HUDEP-2 (cell line): ENCODE results near the gene SDHA.
"Not testable (repeated sequence)": the region's sequence is repeated elsewhere in the genome, so short reads cannot be mapped to it uniquely, and the experiment has no call there.

Experiments
- DNase-seq, 76 experiments: peaks; one replicate each; lab custom pipeline; 2025; ENCODE audit not compliant: unreplicated experiment in 76 of 76; lab: John Stamatoyannopoulos, UW

The SDHA gene

DNA sequence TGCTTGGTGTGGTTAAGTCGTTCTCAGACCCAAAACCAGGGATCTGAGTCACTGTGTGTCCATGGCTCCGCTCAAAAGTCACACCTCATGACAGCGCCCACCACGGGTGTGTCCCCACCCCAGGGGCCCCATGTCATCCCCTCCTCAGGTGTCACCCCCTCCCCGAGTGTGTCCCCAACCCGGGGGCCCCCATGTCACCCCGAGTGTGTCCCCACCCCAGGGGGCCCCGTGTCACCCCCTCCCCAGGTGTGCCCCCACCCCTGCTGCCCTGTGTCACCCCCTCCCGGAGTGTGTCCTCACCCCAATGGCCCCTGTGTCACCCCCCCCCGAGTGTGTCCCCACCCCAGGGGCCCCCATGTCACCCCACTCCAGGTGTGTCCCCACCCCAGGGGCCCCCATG, 21.8 kb upstream of the SDHA start:
- no peak for DNase-seq

DNA sequence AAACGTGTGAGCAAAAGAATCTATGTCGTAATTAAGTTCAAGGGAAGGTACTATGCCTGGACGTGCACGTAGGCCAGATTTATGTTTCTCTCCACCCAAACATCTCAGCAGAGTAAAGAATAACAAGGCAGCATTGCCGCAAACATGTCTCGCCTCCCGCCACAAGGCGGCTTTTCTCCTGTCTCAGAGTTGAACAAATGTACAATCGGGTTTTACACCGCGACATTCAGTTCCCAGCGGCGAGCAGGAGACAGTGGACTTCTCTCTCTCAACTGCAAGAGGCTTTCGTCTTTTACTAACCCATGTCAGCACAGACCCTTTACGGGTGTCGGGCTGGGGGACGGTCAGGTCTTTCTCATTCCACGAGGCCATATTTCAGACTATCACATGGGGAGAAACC, 21.1 kb upstream of the SDHA start:
- not testable (repeated sequence) for DNase-seq

DNA sequence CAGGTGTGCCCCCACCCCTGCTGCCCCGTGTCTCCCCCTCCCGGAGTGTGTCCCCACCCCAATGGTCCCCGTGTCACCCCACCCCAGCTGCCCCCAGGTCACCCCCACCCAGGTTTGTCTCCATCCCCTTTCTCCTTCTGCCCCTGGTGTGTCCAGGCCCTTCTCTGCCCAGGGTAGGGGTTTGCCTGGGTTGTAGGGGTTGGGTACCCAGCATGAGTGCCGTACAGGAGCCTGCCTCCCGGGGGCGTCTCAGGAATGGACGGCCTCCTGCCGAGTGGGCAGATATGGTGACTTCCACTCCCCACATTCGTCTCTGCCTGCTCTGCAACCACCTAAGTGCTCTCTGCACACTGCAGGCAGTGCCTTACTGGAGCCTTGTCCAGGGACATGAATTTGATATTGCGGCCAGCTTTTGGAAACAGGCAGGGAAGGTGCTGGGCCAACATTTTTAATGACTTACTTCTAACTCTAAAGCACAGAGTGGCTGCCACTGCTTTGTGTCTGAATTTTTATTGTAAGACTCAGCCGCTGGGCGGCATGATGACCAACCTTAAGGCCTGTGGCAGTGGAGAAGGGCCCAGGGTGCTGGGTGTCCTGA, 20.1 kb upstream of the SDHA start:
- DNase-seq = no peak

DNA sequence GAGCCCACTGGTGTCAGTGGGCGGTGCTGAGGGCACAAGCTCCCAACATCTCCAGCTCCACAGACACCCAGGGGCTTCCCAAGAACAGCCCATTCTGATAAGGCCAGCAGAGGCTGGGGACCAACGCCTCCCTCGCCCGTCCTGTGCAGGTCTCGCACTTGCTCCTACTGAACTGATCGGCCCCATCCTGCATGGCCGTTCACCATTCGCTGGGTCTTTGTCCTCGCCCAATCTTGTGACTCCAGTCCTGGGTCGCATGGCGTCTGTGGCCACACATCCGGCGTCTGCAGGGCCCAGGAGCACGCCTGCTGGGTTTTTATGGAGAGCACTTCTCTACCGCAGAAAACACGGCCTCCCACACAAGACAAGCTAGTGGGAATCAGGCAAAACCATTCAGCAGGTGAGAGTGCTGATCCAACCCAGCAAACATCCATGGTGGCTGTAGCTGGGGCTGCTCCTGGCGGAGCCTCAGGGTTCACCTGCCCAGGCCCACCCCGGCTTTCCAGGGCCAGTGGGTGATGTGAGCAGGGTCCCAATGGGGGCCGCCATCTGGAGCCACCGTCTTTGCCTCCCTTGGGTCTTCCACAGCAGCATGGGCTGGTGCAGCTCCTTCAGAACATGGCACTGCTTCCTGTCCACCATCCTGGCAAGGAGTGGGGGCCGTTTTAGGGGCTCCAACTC, 19.5 kb upstream of the SDHA start:
- no peak for DNase-seq

DNA sequence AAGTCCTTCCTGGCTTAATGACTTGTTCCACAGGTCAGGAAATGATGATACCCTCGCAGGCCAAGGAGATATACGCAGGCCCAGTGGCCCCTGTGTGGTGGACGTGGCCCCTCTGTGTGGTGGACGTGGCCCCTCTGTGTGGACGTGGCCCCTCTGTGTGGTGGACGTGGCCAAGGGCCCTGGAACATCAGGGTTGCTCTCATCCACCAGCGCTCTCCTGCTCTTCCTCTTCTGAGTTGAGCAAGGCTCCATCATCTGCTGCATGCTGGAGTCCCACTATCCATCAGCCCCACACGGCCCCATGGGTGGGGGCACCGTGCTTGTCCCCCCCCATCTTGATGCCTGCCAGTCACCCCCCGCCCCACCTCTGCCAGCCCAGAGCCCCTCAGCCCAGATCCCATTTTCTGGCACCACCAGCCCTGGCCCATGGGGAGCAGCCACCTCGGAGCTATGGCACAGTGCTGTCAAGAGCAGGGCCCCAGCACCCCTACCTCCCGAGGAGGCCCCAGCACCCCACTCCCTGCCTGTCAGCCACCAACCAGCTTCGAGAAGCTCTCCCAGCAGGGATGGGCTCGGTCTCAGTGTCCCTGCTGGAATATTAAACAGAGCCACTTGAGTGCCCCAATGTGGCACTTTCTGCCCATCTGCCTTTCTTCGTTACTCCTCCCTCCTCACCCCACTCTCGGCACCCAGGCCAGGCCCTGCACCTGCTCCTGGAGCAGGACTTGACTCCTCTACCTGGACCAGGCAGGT, 18.7 kb upstream of the SDHA start:
- no peak for DNase-seq

DNA sequence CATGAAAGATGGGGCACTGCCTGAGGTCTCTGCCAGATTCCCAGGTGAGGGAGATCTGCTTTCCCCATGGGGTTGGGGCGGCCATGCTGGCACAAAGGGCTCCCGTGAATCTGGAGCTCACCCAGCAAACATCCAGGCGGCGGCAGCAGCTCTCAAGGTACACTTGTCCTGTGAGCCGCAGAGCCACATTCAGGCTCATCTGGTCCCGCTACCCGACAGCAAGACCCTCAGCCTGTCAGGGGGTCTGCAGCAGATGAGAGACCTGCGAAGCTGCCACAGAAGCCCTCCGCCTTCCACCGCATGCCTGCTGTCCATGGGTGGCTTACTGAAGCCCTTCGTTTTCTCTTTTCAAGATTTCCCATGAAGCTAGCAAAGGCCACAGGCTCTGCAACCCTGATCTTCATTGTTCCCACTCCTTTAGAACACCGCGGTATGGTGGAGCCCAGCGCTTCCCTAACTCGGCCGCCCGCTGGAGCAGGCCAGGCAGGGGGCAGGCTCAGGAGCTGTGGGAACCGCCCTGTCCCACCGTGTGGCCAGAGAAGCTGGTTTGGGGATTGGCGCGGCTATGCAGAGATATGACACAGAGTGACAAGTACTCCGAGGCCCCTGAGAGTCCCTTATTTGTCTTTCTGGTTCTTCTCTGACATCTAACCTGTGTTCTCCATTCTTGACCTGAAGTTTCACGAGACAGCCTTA, 18.0 kb upstream of the SDHA start:
- DNase-seq = no peak

DNA sequence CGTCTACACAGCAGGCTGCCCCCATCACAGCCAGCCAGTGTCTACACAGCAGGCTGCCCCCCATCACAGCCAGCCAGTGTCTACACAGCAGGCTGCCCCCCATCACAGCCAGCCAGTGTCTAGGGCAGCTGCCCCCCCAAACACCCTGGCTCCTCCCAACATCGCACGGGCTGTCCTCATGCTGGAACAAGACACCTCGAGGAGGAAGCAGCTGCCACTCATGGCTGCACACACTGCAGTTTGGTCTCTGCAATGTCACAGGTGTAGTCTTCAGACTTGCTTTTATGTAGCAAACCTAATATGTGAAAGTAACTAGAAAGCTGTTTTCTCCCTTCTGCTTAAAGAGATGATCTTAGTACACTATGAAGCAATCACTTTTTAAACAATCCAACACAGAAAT, 17.1 kb upstream of the SDHA start:
- DNase-seq = no peak

DNA sequence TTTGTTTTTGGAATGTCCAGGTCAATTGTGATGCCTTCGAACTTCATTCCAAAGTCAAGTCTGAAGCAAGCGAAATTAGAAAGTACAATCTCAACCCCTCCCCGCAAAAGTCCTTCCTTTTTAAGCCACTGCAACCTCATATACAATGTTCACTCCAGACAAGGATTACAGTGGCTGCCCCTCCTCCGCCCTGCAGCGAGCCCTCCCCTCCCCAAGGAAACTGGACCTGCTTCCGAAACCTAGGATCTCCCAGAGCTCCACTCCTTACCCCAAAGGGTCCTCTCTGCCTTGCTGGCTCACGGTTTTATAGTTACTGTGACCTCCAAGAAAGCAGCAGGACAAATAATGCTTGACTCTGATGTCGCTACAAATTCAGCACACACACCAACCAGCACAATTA, 16.4 kb upstream of the SDHA start:
- DNase-seq = no peak

DNA sequence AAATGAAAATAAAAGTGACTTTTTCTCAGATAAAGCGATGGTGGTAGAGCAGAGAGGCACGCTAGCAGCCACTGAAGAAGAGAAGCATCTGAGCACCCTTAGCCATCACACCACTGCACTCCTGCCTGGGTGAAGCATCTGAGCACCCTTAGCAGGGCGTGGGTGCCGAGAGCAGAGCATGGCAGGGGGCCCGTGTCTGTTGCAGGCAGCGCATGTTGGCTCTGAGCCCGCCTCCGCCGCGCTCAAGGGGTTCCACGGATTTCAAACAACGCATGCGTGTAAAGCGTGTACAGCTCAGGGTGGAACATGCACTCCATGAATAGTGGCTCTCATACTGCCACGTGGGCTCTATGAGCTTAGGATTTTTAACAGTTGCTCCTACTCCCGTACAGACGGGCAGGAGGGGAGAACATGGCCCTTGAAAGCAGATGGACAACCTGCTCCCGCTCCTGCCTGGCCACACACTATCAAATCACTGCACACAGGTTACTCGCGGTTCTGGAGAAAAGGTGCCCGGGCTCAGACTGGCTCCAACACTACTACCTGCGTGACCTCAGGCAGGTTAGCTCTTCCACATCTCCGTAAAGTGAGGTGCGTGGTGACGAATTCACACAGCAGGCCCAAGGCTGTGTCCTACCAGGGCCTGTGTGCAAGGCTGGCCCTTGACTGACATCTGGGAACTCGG, 14.7 kb upstream of the SDHA start:
- no peak for DNase-seq

DNA sequence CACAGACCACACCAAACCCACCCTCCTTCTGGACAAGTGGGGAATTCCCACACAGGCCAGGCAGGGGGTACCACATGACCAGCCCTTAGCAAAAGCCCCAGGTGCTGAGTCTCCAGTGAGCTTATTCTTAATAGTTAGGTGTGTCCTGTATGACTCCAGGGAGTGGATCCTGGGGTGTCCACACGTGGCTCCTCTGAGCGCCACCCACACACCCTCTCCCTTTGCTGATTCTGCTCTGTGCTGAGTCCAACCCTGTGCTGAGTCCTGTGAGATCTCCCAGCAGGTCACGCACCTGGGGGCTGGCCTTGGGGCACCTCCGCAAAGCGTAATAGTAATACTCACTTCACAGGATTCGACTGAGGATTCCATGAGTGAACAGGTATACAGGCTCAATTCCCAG, 14.1 kb upstream of the SDHA start:
- no peak for DNase-seq

DNA sequence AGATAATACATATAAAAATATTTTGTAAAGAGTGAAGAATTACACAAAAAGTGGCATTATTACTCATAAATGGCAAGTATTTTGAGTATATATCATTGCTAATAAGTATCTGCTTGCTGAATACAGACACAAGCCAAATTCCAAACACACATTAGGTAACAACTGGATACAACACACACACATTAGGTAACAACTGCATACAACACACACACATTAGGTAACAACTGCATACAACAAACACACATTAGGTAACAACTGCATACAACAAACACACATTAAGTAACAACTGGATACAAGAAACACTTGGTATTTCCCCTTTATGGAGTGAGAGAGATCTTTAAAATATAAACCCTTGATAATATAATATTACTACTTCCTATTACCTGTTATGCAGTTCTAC, 13.7 kb upstream of the SDHA start:
- no peak for DNase-seq

DNA sequence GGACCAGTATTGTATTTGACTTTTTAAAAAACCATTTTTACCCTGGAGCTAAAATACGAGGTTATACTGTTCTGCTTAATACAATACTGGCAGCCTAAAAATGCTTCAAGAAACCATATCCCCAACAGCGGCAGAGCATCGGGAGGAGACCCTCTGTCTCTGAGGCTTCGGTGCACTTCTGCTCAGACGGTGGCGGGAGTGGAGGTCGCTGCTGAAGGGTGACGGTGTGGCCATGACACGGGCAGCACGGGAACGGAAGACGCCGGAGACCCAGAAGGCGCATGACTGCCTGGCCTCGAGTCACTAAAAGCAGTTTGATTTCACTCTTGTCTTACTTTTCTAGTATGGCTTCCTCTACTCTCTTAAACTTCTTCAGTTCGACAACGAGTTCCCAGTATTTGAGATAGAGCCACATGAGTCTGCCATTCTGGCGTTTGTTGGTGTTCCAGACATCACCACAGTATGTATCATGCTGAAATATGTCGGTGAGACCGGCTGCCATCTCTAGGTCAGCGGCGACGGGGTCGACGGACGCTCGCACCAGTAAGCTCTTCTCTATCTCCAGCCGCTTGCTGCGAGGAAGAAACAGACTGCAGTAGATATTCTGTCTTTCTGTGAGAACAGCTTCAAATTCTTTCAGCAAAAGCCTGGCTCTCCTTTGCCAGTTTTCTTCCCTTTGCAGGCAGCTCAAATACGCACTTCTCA, 13.0 kb upstream of the SDHA start:
- DNase-seq = no peak

DNA sequence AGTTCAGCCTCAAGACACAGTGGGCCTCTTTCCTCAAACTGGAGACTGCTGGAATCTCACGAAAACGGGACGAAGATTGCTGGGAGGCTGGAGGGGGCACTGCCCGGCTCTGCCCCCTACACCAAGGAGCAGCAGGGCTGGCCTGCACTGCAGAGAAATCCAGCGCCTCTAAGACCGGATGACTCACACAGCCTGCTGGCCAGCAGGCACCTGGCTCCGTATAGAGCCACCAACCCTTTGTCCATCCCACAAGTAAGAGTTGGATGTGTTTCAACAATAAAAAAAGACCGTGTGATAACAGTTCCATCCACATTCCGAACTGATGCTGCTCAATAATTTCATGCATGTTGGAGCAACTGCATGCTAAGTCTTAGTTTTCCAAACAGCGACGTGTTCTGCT, 11.7 kb upstream of the SDHA start:
- no peak for DNase-seq

DNA sequence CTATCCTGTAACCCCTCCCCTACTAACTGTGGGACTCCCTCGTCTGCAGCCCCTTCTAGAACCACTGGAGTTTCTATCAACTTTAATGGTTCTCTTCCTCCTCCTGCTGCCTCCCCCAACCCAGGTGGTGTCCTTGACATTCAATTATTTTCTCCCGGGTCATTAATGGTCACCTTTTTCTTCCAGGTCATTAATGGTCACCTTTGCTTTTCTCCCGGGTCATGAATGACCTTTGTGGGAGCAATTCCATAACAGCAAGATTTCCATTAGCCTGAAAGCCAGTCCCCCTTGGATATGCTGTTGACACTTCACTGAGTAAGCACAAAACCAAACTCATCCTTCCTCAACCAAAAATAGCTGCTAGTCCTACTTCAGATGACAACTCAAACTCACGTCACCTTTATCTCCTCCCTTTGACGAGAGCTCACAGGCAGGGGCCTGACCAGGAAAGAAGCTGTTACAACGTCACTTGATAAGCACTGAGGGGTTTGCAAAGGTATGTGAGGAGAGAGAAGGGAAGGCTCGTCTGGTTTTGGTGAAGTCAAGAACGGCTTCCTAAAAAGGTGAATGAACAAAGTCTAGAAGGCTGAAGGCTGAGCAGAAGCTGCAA, 11.1 kb upstream of the SDHA start:
- no peak for DNase-seq

DNA sequence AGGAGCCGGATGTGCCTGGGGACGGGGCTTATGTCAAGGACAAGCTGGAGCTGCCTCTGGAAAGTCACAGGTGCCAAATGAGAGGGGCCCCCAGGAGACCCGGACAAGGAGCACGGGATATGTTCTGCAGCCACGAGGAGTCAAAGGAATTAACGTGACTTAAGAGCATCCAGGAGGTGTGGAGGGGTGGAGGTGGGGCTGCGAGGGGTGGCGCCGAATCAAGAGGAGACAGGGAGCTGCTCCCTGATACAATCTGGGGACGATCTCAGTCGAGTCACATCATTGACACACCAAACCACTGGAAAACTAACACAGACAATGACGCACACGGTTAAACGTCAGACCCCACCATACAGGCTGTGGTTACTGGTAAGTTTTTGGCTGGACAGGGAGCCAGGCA, 10.5 kb upstream of the SDHA start:
- DNase-seq = no peak

DNA sequence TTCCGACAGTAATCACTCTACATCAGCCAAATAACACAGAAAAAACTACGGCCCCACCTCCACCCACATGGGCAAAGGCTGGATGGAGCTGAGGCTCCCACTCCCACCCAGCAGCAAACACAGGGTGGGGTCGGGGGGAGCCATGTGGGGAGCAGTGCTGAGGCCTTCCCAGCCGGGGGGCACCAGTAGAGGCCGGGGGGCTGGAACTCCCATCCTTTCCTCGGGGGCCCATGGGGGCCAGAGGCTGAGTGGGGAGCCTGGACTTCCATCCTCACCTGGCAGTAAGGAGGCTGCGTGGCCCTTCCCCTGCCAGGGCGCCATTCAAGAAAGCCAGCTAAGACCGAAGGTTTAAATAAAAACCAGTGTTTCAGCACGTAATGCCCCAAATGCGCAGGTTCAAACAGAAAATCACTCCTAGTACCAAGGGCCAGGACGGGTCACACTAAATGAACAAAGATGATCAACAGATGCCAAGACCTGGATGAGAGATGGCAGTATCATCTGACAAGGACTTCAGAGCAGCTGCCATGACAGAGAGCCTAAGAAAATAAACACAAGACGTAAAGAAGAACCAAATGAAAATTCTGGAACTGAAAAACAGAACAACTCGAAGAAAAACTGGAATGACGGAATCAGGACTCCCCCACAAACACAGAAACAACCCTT, 9.5 kb upstream of the SDHA start:
- DNase-seq = no peak

DNA sequence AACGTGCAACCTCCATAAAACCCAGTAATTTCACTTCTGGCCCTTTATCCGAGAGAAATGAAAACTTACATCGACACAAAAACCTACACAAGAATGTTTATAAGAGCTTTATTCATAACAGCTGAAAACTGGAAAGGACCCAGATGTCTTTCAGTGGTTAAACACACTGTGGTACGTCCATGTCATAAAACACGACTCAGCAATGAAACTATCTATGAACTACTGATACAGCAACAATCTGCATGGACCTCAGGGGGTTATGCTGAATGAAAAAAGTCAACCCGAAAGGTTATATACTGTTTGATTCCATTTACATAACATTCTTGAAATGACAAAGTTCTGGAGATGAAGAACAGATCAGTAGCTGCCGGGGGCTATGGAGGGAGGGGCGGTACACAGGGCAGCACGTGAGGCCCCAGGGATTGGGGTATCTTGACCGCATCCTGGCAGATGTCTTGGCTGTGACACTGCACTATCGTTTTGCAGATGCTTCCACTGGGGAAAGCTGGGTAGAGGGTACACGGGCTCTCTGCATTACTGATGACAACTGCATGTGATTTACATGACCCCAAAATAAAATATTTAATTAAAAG, 4.2 kb upstream of the SDHA start:
- no peak for DNase-seq

DNA sequence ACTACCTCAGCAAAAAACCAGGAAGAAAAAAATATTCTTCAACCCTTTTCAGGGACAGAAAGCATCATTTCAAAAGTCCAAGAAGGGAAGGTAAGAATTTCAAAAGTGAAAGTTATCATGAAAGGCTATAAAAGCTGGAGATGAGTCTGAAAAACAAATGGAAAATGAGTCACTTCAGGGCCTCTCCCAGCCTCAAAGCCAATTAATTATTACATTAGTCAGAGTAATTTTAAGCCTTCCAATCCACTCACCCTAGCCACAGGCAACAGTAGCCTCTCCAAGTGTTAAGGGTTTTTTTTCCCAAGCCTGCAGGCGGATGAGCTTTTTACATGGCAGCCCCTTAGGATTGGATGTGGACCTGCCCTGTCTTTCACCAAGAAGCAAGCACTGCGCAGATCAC, 2.9 kb upstream of the SDHA start:
- DNase-seq = not testable (repeated sequence)

DNA sequence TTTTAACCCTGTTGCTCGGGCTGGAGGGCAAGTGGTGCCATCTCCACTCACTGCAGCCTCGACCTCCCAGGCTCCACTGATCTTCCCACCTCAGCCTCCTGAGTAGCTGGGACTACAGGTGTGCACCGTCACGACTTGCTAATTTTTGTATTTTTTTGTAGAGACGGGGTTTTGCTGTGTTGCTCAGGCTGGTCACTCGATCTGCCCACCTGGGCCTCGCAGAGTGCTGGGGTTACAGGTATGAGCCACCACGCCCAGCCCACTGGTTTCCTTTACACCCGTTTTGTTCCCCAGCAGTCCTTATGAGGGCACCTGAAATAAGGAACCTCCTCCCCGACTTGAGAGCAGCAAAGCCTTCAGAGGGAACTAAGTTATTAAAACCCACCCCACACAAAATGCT, 2.0 kb upstream of the SDHA start:
- DNase-seq = not testable (repeated sequence)
